Right renal pelvis (tissue), 4 donors: ENCODE data around the gene SSU72. TPM values are rescaled to one million over a fixed set of nuclear protein-coding genes. Genes with fewer than 3 reads are reported as not detected.
A peak's percentile ranks its signal among the peaks of the same experiment; 100 is the strongest.

Source experiments
- DNase-seq, 4 donors: peaks; one replicate each; pipeline ENCODE4 v3.0.0-alpha.2; 2013; ENCODE audit warnings: low read depth in 4 of 4, low spot score in 3 of 4, missing footprints in 1 of 4
- polyA plus RNA-seq, 4 donors: library from polyadenylated mRNA; unstranded; fragments of 120-200 nt; gene quantifications; one replicate each; pipeline ENCODE4 v1.2.1, GENCODE V29; 2013; ENCODE audit not compliant: insufficient read length in 4 of 4

Gene SSU72
- polyA plus RNA-seq, 4 donors: 86.8 to 95.0 (median 91.0) TPM

DNA sequence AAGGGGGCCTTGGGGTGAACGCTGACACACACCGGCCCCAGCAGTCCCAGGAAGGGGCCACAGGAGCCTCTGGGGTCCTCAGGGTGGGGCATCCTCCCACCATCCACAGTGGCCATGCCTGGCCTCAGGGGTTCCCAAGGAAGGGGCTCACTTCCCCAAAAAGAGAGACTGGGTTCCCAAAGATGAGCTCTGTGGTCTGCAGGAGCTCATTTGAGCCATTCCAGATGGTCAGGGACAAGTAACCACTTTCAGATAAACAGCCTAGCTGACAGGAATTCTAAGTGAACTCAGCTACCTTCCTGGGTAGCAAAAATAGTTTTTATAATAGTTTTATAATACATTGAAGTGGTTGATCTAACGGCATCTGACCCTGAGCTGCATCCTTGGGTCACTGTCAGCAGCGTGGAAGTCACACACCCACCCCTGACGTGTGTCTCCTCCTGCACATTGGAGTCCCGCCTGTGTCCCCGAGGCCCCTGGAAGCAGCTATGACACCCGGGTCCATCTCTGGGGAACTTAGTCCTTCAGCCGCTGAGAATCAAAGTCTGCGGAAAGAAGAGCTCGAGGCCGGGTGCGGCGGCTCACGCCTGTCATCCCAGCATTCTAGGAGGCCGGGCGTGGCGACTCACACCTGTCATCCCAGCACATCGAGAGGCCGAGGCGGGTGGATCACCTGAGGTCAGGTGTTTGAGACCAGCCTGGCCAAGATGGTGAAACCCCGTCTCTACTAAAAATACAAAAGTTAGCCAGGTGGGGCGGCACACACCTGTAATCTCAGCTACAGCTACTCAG lies 28.5 kb downstream of the SSU72 start:
- no peak for DNase-seq

DNA sequence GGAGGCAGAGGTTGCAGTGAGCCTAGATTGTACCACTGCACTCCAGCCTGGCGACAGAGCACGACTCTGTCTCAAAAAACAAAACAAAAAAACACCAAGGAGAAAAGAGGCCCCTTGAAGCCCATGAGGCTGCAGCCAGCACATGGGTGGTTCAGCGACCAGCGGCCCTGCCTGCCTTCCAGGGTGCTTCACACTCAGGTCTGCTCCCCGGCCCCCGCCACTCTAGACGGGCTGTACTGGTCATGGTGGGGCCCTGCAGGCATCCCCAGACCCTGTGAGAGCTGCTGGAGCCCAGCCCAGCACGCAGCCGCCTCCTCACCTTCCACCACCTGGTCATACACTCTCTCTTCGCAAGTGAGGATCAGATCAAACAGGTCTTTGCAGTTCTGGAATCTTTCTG lies 30.1 kb downstream of the SSU72 start:
- no peak for DNase-seq

DNA sequence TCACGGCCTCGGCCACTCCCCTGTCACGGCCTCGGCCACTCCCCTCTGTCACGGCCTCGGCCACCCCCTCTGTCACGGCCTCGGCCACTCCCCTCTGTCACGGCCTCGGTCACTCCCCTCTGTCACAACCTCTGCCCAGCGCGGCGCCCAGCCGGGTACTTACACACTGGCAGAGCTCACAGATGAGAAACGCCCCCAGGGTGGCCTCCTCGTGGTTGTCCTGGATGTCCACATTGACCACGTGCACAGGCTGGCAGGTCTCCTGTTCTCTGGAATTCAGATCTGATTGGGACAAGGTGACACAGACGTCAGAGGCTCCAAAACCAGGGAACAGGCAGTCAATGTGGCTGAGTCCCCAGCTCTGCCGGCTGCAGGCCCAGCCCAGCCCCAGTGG lies 31.0 kb downstream of the SSU72 start:
- no peak for DNase-seq

DNA sequence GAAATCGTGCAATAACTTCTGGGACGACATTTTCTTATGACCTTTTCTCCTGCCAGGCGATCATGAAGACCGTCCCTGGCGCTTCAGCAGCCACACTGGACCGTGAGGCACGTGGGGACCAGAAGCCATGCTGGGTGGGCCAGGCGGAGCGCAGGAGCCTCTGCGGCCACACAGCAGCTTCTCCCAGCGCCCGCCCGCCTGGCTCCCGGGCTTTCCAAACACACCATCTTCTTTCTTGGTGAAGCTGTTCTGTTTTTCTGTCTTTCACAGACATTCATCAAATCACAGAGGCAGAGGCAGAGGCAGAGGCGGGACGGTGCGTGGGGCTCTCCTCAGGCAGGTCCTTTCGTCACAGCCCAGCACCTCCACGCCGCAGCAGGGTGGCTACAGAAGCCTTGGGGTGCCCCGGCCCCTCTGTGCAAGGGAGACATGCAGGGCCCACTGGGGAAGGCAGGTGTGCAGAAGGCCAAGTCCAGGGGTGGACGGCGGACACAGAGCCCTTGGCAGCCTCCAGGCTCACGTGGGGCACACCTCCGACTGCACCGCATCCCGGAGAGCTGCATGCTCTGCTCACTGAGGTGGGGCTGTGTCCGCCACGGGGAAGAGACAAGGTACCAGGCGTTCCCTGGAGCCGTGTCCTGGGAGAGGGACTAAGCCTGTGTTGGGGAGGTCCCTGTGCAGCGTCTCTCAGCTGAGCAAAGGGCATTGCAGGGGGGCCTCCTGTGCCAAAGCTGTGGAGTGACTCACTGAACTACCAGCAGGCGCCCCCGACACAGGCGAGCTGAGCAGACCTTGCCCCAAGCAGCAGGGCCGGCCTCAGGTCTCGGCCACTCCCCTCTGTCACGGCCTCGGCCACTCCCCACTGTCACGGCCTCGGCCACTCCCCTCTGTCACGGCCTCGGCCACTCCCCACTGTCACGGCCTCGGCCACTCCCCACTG lies 31.6 kb downstream of the SSU72 start:
- no peak for DNase-seq

DNA sequence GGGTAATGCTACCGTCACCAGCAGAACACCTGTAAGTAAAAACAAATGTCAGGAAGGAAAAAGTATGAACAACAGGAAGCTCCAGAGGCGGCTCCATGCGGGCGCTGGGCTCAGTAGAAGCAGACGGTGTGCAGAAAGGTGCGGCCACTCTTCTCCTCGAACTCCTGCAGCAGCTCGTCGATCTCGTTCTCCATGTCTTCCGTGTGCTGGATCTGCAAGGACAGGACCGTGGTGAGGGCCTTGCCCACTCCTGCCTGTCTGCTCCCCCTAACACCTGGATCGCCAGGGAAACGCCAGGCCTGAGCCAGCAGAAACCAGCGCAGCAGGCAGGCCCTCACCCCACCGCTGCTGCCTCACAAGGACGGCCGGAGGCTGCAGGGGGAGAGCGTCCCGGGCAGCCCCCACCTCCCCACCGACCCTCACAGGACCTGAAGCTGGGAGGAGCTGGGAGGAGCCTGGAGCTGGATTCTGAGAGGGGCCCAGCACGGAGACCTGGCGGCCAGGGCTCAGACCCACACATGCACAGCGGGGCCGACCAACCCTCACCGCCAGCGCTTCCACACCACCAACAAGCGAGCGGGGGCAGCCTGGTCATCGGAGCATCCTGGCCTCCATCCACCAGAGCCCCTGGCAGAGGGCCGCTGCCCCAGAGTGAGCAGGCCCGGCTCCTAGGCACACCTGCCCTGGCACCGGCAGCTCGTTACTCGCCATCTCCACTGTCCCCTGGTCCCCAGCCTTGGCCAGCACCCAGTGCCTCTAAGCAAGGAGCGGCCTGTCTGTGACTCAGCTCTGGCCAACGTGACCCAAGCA lies 32.5 kb downstream of the SSU72 start:
- DNase-seq: no peak

DNA sequence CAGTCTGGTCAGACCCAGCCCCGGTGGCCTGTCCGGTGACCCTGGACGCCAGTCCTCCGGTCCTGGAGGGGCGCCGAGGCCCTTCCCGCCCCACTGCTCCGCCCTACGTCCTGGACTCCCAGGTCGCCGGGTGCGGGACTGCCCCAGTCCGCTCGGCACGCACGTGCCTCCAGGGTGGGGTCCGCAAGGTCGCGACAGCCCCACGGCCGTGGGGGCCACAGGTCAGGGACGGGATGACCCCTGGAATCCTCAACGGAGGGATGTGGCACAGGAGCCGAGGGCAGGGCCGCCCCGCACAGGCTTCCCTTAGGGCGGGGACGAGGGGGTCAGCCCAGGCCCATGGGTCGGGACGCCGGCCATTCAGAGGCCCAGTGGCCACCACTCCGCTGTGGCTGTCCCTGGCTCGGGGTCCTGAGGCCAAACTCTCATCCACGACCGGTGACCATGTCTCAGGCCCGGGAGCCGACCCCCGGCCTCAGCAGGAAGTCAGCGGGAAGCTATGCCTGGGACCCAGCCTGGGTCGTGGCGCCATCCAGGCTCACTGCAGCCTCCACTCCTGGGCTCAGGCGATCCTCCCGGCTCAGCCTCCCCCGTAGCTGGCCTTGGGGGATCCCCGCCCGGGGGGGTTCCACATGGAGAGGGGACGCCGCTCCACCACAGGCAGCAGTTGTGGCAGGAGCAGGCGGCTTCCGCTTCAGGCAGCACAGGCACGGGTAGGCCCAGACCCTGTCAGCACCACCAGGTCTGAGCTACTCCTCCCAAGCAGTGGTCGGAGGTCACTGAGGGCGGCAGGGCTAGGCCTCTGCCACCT lies 33.6 kb downstream of the SSU72 start:
- DNase-seq: no peak

DNA sequence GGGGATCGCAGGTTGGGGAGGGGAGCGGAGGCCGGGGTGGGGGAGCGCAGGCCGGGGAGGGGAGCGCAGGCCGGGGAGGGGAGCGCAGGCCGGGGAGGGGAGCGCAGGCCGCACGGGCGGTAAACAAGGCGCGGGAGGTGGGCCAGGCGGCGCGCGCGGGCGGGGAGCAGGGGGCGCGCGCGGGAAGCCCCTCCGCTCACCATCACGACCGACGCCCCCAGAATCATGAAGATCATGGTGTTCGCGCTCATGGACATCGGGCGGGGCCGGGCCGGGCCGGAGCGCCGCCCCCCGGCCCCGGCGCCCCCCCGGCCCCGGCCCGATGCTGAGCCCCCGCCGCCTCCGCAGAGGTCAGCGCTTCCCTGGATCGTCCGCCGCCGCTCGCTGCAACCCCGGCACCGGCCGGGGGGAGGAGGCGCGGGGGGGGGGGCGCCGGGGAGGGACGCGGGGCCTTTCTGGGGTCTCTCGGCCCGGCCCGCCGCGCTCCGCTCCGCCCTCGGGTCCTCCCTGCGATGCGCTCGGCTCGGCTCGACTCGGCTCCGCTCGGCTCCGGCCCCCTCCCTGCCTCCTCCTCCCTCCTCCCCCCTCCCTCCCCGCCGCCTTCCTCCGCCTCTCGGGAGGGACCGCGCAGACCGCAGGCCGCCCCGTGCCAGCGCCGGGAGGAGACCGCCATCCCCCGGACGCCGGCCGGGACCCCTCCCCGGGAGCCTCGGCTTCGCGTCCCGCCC lies 34.4 kb downstream of the SSU72 start, which contains the start of gene TMEM240:
TMEM240 (minus strand) TSS at position 535 of the 728 bp plus-strand sequence; CDS start at position 257, 278 bp downstream.
- peak; percentile 53 to 60 (median 56) for DNase-seq

DNA sequence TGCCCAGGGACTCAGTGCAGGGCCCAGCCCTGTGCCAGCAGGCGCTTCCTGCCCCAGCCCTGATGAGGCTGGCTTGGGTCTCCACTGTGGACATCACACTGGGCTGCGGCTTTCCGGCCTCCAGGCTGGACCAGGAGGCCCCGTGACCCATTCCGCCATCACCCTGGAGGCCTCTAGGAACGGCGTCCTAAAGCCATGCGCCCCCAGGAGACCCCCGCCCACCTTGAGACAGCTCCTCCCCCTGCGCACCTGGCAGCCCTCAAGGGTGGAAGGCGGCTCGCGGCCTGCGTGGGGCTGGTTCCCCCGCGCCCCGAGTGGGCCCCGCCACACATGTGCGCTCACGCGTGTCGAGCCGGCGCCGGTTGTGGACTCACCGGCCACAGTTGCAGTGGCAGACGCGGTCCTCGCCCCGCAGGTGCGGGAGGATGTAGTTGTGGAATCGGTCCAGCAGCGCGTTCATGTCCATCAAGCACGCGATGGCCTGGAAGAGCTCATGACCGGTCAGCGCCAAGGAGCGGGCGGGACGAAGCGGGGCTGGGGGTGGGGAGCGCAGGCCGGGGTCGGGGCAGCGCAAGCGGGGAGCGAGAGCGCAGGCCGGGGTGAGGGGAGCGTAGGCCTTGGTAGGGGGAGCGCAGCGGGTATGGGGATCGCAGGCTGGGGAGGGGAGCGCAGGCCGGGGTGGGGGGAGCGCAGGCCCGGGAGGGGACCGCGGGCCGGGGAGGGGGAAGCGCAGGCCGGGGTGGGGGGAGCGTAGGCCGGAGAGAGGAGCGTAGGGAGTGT lies 35.2 kb downstream of the SSU72 start:
- peak in 1 of 4 donors; percentile 20 for DNase-seq

DNA sequence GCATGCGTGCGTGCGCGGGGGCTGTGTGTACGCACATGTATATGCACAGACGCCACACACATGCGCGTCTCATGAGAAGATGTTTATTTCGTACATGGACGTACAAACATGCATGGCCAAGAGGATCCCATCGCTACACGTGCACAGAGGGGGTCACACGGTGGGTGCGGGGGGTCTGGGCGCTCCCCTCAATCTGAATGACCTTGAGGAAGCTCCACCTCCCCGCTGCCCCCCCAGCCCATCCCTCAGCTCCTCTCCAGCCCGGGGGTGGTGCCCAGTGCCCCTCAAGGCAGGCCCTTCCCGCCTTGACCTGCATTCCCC lies 35.7 kb downstream of the SSU72 start:
- DNase-seq: no peak

DNA sequence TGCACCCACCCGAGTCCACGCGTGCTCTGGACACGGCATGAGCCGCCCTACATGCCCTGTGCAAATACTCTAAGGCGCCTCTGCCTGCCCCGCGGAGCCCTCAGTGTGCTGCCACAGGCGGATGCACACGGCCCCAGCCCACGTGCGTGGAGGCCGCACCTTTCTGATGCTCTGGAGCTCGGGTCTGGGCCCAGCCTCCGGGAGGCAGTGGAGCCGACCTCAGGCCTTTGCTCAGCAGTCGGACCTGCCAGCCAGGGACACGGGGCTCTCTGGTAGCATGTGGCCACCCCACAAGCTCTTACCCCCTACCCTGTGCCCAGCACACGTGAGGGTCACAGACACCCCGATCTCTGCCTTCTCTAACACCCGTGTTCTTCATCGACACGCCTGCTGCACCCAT lies 36.3 kb downstream of the SSU72 start:
- no peak for DNase-seq

DNA sequence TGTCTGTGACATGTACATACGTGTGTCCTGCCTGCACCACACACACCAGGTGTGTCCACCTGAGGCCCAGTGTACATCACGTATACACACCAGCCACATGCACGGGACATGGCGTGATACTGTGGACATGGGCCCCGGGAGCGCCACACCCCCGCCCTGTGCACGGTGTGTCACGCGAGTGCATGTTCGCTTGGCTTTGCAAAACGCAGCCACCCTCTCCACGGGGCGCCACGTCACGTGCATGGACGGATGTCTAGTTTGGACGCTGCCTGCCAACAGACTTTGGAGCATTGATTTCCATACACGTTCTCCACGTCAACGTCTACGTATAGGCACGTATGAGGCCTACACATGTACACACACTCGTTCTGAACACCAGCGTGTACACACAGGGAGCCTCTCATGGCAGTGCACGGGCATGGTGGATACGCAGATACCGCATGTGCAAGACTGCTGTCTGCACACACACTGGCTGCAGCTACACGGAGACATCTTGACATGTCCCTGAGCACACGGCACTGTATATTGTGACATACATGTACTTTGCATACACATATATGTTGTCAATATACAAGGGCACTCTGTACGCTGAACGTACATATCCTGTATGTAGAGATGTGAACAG lies 36.9 kb downstream of the SSU72 start:
- no peak for DNase-seq

DNA sequence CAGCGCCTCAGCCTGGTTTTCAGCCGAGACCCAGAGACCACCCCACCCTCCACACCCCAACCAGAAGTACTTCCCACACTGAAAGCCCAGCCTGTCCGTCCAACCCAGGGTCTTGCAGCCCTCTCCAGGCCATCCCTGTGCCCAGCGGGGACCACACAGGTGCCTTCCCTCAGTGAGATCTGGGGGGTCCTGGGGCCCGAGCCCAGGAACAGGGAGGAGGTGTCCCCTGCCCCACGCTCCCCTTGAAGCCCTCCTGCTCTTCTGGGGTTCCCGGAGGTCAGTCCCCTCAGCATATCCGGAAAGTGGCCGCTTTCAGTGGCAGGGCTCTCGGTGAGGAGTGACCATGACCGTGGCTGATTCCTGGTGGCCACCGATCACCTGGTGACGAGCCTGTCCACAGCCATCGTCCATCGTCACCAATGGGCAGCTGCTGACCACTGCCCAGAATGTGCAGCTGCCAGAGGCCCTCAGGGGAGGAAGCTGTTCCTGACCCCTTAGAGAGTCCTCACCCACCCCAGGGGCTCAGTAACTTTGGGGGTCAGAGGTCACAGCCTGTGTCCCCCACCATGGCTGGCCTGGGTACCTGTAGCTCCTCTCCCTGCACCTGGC lies 37.6 kb downstream of the SSU72 start:
- no peak for DNase-seq

DNA sequence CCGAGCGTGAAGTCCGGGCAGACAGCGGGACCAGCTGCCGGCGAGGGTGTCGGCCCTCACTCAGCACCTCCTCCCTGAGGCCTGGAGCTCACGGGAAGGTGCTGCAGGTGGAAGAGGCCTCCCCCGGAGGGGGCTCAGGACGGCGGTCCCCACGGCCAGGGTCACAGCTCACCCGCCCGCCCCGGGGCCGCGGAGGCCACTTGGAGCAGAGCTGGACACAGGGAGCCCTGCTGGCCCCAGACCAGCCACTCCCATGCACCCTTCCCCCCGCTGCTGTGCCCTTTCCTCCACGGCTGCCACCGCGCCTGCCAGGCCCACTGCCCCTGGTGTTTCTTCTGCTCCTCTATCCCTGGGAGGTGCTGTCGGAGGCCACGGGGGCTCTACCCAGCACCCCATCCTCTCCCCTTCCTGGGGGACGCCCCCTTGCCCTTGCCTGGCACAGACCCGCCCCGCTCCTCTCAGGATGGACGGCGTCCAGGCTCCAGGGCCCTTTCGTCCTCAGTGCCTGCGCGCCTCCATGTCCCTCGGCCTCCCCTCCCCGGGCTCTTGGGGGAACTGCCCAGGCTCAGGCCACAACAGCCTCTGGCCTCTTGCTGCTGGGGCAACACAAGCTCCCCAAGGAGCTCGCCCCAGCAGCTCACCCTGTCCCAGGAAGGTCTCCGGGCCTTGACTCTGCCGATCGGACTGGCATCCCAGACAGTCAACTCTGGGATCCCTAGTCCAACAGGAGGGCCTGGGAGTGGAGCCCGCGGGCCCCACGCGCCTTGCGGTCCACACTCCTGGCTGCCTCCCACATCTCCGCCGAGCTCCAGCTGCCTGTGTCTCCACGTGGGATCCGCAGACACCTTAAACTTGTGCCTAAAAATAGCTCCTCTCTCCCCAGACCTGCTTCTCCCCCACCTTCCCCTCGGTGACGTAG lies 38.4 kb downstream of the SSU72 start:
- no peak for DNase-seq

DNA sequence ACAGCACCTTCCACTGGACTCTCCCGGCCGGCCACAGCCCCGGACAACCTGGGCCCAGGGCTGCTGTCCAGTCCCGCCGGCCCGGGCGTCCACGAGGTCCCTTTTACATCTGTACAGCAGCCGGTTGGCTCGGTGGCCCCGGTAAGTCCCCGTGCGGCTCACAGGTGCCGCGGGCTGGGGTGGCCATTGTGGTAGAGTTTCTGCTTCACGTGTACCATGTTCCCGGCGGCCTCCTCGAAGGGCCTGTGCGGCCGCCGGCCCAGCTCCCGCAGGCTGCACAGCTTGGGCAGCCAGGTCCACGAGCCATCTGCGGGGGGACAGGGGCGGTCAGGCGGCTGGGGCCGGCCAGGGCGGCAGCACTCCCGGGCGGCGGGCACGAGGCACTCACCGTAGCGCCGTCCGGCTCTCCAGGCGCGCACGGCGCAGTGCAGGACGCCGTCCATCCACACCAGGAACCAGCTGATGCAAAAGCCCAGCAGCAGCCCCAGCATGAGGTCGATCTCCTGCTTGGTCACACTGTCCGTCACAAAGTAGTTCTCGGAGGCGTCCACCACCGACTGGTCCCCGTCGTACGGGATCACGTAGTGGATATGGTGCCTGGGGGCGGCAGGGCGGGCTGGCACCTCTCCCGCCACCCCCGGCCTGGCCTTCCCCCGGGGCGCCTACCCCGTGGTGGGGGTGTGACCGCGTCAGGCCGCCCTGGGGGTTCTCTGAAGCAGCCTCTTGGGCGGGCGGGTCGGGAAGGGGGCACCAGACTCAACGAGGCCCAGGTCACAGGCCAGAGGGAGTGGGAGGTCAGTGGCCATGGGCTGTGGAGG lies 39.3 kb downstream of the SSU72 start:
- DNase-seq: no peak

DNA sequence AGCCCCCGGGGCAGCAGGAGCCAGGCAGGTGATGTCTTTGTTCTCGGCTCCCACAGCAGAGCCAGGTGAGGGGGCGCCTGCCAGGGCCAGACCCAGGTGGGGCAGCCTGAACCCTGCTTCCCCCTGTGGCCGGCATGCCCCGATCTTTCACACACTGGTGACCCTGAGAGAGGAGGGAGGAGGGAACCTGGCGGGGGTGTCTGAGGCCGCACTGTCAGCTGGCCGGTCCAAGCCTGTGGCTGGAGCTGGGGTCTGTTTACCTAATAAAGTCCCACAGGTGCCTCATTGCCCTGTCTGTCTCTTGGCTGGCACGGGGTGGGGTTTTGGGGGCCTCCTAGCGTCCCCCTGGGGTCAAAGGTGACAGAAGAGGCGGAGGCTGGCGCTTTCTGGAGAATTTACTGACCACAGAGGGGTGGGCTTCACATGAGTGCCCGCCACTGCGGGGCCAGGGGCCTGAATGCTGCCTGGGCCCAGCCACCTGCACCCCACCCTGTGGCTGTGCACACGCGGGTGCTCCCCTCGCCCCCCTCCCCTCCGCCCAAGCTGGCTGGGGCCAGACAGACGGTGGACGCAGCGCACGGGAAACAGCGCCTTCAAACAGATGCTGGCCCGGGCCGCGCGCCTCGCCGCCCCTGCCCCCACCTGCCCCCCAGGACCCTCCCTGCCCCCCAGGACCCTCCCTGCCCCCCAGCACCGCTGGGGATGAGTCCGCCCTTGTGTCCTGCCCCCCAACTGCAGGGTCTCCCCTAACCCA lies 40.1 kb downstream of the SSU72 start:
- no peak for DNase-seq
